Upper lobe of left lung (tissue), 4 donors: ENCODE results near the gene LZTR1.

ENCODE experiments used
- CTCF ChIP-seq, 6 experiments: fragments of 450-650 bp in 4 of 6; fragments of 200-600 bp in 2 of 6; sonication (generic) in 2 of 6; IDR thresholded peaks; one replicate each; pipeline ENCODE4 v1.5.1; 2016 to 2019; ENCODE audit warnings: antibody characterized with exemption in 6 of 6
- EP300 ChIP-seq, 4 donors: sonication (generic); formaldehyde crosslinking; IDR thresholded peaks; one replicate each; pipeline ENCODE4 v1.5.1; 2017; ENCODE audit warnings: antibody characterized with exemption in 4 of 4, control low read depth in 2 of 4
- POLR2A ChIP-seq, 4 donors: fragments of 450-650 bp; IDR thresholded peaks; one replicate each; pipeline ENCODE4 v1.5.1; 2016 to 2017; ENCODE audit warnings: antibody characterized with exemption in 4 of 4, mild to moderate bottlenecking in 2 of 4
- POLR2AphosphoS5 ChIP-seq, 2 donors: sonication (generic); formaldehyde crosslinking; IDR thresholded peaks; one replicate each; pipeline ENCODE4 v1.5.1; 2017; ENCODE audit warnings: antibody characterized with exemption in 2 of 2

- TF ChIP-seq POLR2A (IDR thresholded peaks at IDR 0.05) (no peak), CTCF (IDR thresholded peaks at IDR 0.05) (no peak), EP300 (IDR thresholded peaks at IDR 0.05) (no peak), POLR2AphosphoS5 (IDR thresholded peaks at IDR 0.05) (no peak)
Observed at GRCh38 chr22:20992056-20992442, 10.0 kb downstream of the LZTR1 start.
